ENCODE measurements around the gene RNASE4.

Gene RNASE4

GRCh38 chr14:20675669-20676068, 8.7 kb upstream of the RNASE4 start:
- no peak for DNase-seq (ENCODE audit: low read depth, low spot score)

- no peak for DNase-seq (ENCODE audit: low read depth, low spot score)
Measured at GRCh38 chr14:20676072-20676471, 8.3 kb upstream of the RNASE4 start.

GRCh38 chr14:20679907-20680306, 4.5 kb upstream of the RNASE4 start:
- DNase-seq (ENCODE audit: low read depth, low spot score): no peak

- DNase-seq (ENCODE audit: low read depth, low spot score): no peak
Measured at GRCh38 chr14:20680363-20680762, 4.0 kb upstream of the RNASE4 start.

GRCh38 chr14:20680843-20681347, 3.5 kb upstream of the RNASE4 start:
- no peak for DNase-seq (ENCODE audit: low read depth, low spot score)

DNA sequence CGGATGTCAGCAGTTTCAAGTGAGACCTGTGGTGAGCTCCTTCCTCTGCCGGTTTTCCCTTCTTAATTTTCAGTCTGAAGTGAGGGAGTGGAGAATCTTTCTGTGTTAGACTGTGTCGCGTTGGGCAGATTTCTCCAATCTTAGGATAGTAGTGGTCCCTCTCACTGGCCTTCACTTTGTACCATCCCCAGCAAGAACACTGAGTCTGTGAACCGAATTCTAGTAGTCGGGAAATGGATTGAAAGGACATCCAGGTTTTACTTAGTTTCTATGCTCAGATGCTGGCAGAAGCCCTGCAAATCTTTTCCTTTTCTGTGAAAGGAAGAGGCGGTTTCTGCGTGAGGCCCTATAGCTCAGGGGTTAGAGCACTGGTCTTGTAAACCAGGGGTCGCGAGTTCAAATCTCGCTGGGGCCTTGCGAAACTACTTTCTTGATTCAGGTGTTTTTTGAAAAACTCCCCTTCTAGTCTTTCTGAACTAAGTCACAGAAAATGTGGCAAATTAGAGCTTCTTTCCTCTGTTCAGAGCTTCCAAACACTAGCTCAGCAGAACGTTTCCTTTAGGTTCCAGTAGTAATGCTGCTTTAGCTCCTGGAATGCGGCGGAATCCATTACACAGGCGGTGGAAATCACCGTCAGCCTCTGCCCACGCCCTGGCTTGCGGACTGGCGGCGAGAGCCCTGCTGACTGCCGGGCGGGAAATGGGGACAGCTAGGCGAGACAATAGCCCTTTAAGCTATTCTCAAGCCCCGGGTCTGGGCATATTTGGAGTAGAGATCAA, 2.8 kb upstream of the RNASE4 start:
- DNase-seq (ENCODE audit: low read depth, low spot score): peak; percentile 90

- no peak for DNase-seq (ENCODE audit: low read depth, low spot score)
Measured at GRCh38 chr14:20682127-20682434, 2.3 kb upstream of the RNASE4 start.

- DNase-seq (ENCODE audit: low read depth, low spot score): peak; percentile 93
Measured at GRCh38 chr14:20682435-20683124, 1.8 kb upstream of the RNASE4 start.

GRCh38 chr14:20683125-20683890, 1.1 kb upstream of the RNASE4 start:
- DNase-seq (ENCODE audit: low read depth, low spot score): peak; percentile 90

- no peak for DNase-seq (ENCODE audit: low read depth, low spot score)
Measured at GRCh38 chr14:20684662-20685456, 499 bp downstream of the RNASE4 start.

DNA sequence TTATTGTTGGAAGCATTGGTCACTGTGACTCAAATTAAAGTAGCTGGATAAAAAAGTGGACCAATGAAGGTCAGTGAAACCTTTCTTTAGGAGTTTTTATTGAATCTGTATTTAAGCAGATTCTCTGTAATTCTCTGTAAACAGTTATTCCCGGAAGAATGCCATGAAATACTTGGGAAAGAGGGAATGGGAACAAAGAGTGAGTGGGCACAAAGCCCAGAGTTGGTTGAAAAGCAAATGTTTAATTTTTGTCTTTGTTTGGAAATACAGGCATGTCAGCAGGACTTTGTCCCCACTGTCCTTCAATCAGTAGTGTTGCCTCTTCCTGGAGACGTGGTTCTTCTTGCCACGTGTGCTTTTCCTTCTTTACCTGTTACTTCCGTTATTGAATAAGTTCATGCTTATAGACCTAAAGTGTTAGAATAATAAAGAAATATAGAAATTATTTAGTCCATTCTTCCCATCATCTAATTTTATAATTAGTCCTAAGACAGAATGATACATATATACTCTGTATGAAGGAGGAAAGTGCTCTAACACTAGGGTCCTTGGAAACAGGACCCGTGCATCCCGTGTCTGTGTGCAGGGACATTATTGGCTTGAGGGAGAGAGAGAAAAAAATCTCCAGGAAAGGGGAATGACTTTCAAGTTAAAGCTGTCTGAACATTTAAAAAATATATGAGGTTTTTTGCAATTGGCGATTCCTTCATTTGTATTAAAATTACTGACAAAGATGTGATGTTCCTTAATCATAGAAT, 2.2 kb downstream of the RNASE4 start:
- no peak for DNase-seq (ENCODE audit: low read depth, low spot score)

DNA sequence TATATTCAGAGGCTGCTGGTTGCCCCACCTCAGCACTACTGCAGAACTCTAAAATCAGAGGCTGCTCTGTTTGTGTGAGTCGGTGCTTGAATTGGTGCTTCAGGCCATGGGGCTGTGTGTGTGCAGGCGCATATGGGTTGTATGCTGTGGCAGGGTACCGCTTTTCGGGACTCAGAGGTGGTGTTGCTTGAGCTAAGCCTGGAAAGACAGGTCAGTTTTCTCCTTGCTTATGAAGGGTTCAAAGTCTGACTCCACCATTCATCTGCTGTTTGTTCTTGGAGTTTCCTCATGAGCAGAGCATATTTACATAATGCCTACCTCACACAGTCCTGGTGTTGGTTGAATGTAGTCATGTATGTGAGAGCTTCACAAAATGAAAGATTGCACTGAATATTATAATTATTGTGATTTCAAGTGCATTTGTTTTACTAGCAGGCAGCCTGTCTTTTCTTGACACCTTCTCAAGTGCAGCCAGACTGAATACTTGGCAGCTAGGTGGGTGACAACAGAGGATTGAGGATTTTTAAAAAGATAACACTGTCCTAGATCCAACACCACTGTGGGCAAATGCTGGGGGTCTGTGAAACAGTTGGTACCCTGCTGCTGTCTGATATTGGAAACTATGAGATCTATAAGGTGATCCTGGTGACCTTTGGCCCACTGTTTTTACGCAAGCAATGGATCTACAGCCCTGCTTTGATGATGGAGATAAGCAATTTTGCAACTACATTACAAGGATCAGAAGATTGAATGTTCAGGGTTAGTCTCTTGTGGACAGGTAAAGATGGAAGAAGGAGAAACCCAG, 3.2 kb downstream of the RNASE4 start:
- DNase-seq (ENCODE audit: low read depth, low spot score): no peak

- DNase-seq (ENCODE audit: low read depth, low spot score): no peak
Measured at GRCh38 chr14:20688167-20688839, 3.9 kb downstream of the RNASE4 start, which contains the start of gene ANG. TSS of gene ANG (plus strand) at chr14:20688764. CDS start at chr14:20693565, 4,801 bp downstream.

- peak; percentile 76 for DNase-seq (ENCODE audit: low read depth, low spot score)
Measured at GRCh38 chr14:20690848-20691640, 6.7 kb downstream of the RNASE4 start.

GRCh38 chr14:20692116-20692751, 7.9 kb downstream of the RNASE4 start:
- no peak for DNase-seq (ENCODE audit: low read depth, low spot score)

DNA sequence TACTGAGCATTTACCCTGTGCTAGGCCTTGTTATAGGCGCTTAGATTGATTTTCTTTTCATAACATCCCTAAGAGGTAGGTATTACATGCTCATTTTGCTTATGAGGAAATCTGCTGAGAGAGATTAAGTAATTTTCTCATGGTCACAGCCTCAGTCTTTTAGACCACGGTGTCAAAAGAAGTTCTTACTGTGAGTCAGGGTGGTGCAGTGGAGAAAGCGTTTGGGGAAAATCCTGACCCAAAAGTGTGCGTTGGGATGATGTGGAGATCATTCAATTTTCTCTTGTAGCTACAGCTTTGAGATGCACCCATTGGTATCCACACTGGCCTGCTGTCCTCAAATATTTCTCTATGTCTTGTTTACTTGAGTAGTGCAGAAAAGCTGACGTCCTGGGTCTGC, 12.4 kb downstream of the RNASE4 start:
- DNase-seq (ENCODE audit: low read depth, low spot score): no peak

GRCh38 chr14:20697273-20698017, 13.1 kb downstream of the RNASE4 start:
- DNase-seq (ENCODE audit: low read depth, low spot score): peak; percentile 72
